ENCODE results near the gene AGPAT3. TPM values are rescaled to one million over a fixed set of nuclear protein-coding genes. Genes with fewer than 3 reads are reported as not detected.

AGPAT3 gene
- total RNA-seq, 1 donor = 63.5 TPM

GRCh38 chr21:43968410-43969114 is 103.5 kb downstream of the AGPAT3 start:
- no peak for DNase-seq (ENCODE audit: low read depth)
- no peak for TF ChIP-seq CTCF (IDR thresholded peaks at IDR 0.05; ENCODE audit: insufficient read depth, low read depth, low read length)
- H3K4me3 ChIP-seq (ENCODE audit: low read depth, low read length) = no peak overlapping the region

GRCh38 chr21:43969115-43969444 is 104.1 kb downstream of the AGPAT3 start:
- H3K4me3 ChIP-seq (ENCODE audit: low read depth, low read length) = no peak overlapping the region
- TF ChIP-seq CTCF (IDR thresholded peaks at IDR 0.05; ENCODE audit: insufficient read depth, low read depth, low read length) = no peak
- DNase-seq (ENCODE audit: low read depth) = no peak

- DNase-seq (ENCODE audit: low read depth) = no peak
- no peak for TF ChIP-seq CTCF (IDR thresholded peaks at IDR 0.05; ENCODE audit: insufficient read depth, low read depth, low read length)
- no peak overlapping the region for H3K4me3 ChIP-seq (ENCODE audit: low read depth, low read length)
Measured at GRCh38 chr21:43970551-43970950, 105.5 kb downstream of the AGPAT3 start.

- H3K4me3 ChIP-seq (ENCODE audit: low read depth, low read length) = no peak overlapping the region
- DNase-seq (ENCODE audit: low read depth) = peak; percentile 34
- no peak for TF ChIP-seq CTCF (IDR thresholded peaks at IDR 0.05; ENCODE audit: insufficient read depth, low read depth, low read length)
Measured at GRCh38 chr21:43971201-43971991, 106.4 kb downstream of the AGPAT3 start.

GRCh38 chr21:43971992-43972255 is 106.9 kb downstream of the AGPAT3 start:
- H3K4me3 ChIP-seq (ENCODE audit: low read depth, low read length) = no peak overlapping the region
- DNase-seq (ENCODE audit: low read depth) = no peak
- TF ChIP-seq CTCF (IDR thresholded peaks at IDR 0.05; ENCODE audit: insufficient read depth, low read depth, low read length) = no peak

GRCh38 chr21:43972850-43973633 is 108.0 kb downstream of the AGPAT3 start:
- peak; percentile 20 for DNase-seq (ENCODE audit: low read depth)

More at GRCh38 chr21:43972850-43973633, 108.0 kb downstream of the AGPAT3 start:
- H3K4me3 ChIP-seq (ENCODE audit: low read depth, low read length) = no peak overlapping the region
- TF ChIP-seq CTCF (IDR thresholded peaks at IDR 0.05; ENCODE audit: insufficient read depth, low read depth, low read length) = no peak
